Measurements from ENCODE around the gene BRINP1. TPM values are rescaled to one million over a fixed set of nuclear protein-coding genes. Genes with fewer than 3 reads are reported as not detected.

The BRINP1 gene
- total and polyA plus RNA-seq, 8 donors: 0.05 to 1.1 (median 0.06) TPM; not detected in 5

DNA sequence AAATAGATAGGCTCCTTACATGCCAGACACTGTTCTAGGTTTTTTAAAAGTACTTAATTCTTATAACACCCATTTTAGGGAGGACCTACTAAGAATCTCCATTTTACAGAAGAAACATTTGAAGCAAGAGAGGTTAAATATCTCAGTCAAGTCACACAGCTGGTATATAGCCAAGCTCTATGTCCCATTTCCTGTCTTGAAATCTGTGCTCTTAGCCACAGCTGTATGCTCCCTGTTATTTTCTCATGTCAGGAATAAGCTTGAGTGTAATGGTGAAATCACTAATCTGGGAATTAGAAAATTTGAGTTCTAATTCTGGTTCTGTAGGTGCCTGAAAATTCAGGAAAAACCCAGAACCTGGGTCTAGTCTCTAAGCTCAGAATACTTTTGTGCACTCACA, 208.7 kb downstream of the BRINP1 start:
- TF ChIP-seq POLR2AphosphoS5 (IDR thresholded peaks at IDR 0.05): no peak
- TF ChIP-seq, protein P1, sequence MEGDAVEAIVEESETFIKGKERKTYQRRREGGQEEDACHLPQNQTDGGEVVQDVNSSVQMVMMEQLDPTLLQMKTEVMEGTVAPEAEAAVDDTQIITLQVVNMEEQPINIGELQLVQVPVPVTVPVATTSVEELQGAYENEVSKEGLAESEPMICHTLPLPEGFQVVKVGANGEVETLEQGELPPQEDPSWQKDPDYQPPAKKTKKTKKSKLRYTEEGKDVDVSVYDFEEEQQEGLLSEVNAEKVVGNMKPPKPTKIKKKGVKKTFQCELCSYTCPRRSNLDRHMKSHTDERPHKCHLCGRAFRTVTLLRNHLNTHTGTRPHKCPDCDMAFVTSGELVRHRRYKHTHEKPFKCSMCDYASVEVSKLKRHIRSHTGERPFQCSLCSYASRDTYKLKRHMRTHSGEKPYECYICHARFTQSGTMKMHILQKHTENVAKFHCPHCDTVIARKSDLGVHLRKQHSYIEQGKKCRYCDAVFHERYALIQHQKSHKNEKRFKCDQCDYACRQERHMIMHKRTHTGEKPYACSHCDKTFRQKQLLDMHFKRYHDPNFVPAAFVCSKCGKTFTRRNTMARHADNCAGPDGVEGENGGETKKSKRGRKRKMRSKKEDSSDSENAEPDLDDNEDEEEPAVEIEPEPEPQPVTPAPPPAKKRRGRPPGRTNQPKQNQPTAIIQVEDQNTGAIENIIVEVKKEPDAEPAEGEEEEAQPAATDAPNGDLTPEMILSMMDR (IDR thresholded peaks at IDR 0.05): no peak
- TF ChIP-seq POLR2A (IDR thresholded peaks at IDR 0.05): no peak
- no peak for TF ChIP-seq EP300 (IDR thresholded peaks at IDR 0.05)
- DNase-seq: peak in 1 of 2 donors; percentile 8
- H3K36me3 ChIP-seq: no peaks in the 10 kb centered on the region
- intact Hi-C loops (cut with DNase I; ENCODE audit: low total_unique reads): no loop called here
- H3K27me3 ChIP-seq: no peaks in the 10 kb centered on the region
- H3K4me1 ChIP-seq: no peaks in the 10 kb centered on the region
- H3K9me3 ChIP-seq: no peaks in the 10 kb centered on the region
- no peak overlapping the region for H3K4me3 ChIP-seq
- no peak overlapping the region for H3K27ac ChIP-seq

DNA sequence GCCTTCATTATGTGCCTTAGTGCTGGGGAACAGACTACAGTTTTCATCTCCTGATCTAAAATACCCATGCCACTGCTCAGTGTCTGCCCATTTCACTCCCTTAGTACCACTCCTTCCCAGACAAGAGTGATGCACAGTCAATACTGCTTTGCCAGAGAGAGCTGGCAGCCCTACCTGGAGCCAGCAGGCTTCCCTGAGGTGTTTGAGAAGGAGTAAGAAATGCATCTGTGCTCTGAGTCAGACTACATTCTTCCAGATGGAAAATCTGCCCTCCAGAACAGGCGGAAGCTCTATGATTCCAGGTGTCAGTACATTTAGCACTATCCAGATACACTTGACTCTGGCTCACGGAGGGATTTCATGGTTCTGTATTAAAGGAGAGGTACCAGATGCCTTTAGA, 209.8 kb downstream of the BRINP1 start:
- intact Hi-C loops (cut with DNase I; ENCODE audit: low total_unique reads): no loop called here
- H3K27ac ChIP-seq: no peak overlapping the region
- WGBS, 5 donors: 58 to 83% (median 77%) methylated on average over 2 of the region's 2 CpGs
- H3K4me3 ChIP-seq: no peak overlapping the region
- no peaks in the 10 kb centered on the region for H3K36me3 ChIP-seq
- no peaks in the 10 kb centered on the region for H3K9me3 ChIP-seq
- TF ChIP-seq POLR2A (IDR thresholded peaks at IDR 0.05) (no peak), POLR2AphosphoS5 (IDR thresholded peaks at IDR 0.05) (no peak), EP300 (IDR thresholded peaks at IDR 0.05) (no peak)
- TF ChIP-seq, protein P1 (IDR thresholded peaks at IDR 0.05): no peak
- H3K27me3 ChIP-seq: no peaks in the 10 kb centered on the region
- H3K4me1 ChIP-seq: no peaks in the 10 kb centered on the region
- no peak for DNase-seq

DNA sequence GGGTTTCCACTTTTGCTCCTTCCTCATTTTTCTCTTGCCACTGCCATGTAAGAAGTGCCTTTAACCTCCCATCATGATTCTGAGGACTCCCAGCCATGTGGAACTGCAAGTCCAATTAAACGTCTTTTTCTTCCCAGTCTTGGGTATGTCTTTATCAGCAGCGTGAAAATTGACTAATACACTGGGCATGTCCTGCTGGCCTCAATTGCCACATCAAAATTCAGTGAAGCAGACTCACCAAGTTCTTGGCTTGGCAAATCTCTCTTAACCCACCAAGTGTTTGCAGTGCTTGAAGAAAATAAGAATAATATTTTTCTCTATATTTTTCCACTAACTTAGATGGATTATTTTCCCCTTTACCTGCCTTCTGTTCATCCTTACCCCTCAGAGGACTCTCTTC, 212.0 kb downstream of the BRINP1 start:
- intact Hi-C loops (cut with DNase I; ENCODE audit: low total_unique reads): no loop called here
- TF ChIP-seq, protein P1 (IDR thresholded peaks at IDR 0.05): no peak
- TF ChIP-seq EP300 (IDR thresholded peaks at IDR 0.05): no peak
- no peak for TF ChIP-seq POLR2AphosphoS5 (IDR thresholded peaks at IDR 0.05)
- no peak for TF ChIP-seq POLR2A (IDR thresholded peaks at IDR 0.05)
- Histone ChIP-seq H3K9me3 (no peaks in the 10 kb centered on the region), H3K27ac (no peak overlapping the region), H3K27me3 (no peaks in the 10 kb centered on the region), H3K4me1 (no peaks in the 10 kb centered on the region), H3K4me3 (no peak overlapping the region), H3K36me3 (no peaks in the 10 kb centered on the region)
- no peak for DNase-seq
- 71 to 78% (median 76%) methylated on average over 2 of the region's 2 CpGs for whole genome bisulfite sequencing, 5 donors

DNA sequence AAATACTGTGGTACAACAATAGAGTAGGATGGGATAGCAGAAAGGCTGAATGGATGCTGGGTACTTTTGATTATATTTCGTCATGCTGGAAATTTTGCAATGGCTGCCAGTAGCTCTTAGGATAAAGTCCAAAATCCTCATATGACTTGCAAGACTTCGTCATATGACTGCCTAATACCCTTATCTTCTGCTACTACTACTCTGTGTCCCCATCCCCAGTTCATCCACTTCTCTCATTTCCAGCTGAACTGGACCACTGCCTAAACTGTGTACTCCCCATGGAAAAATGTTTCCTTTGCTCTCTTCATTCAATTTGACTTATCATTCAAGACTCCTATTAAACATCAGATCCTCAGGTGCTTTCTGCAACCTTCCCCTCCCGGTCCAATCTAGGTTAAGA, 212.9 kb downstream of the BRINP1 start:
- intact Hi-C loops (cut with DNase I; ENCODE audit: low total_unique reads): no loop called here
- 66 to 85% (median 78%) methylated on average over 3 of the region's 3 CpGs for WGBS, 5 donors
- DNase-seq: no peak
- Histone ChIP-seq H3K9me3 (no peaks in the 10 kb centered on the region), H3K27ac (no peak overlapping the region), H3K27me3 (no peaks in the 10 kb centered on the region), H3K36me3 (no peaks in the 10 kb centered on the region), H3K4me1 (no peaks in the 10 kb centered on the region), H3K4me3 (no peak overlapping the region)
- no peak for TF ChIP-seq EP300 (IDR thresholded peaks at IDR 0.05)

DNA sequence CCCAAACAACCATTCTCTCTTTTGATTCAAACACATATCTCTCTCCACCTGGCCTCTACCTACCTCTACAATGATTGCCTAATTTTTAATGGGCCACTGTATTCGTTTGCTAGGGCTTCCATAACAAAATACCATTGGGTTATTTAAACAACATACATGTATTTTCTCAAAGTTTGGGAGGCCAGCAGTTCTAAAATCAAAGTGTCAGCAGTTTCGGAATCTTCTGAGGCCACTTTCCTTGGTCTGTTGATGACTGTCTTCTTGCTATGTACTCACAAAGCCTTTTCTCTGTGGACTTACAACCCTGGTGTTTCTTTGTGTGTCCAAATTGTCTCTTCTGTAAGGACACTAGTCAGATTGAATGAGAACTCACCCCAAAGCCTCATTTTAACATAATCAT, 214.7 kb downstream of the BRINP1 start:
- Histone ChIP-seq H3K27ac (no peak overlapping the region), H3K4me1 (no peaks in the 10 kb centered on the region), H3K4me3 (no peak overlapping the region), H3K27me3 (no peaks in the 10 kb centered on the region), H3K36me3 (no peaks in the 10 kb centered on the region), H3K9me3 (no peaks in the 10 kb centered on the region)
- DNase-seq: no peak
- intact Hi-C loops (cut with DNase I; ENCODE audit: low total_unique reads): no loop called here
- WGBS, 5 donors: 59 to 77% (median 65%) methylated on average over 2 of the region's 2 CpGs
- TF ChIP-seq POLR2AphosphoS5 (IDR thresholded peaks at IDR 0.05): no peak
- TF ChIP-seq POLR2A (IDR thresholded peaks at IDR 0.05): no peak
- no peak for TF ChIP-seq EP300 (IDR thresholded peaks at IDR 0.05)
- TF ChIP-seq, protein P1 (IDR thresholded peaks at IDR 0.05): no peak

Data from stomach (tissue), 9 donors.